ENCODE measurements around the gene ZDHHC20. TPM values are rescaled to one million over a fixed set of nuclear protein-coding genes. Genes with fewer than 3 reads are reported as not detected.

The ZDHHC20 gene
- total RNA-seq, 1 experiment from 2014 or later: 110 TPM

DNA sequence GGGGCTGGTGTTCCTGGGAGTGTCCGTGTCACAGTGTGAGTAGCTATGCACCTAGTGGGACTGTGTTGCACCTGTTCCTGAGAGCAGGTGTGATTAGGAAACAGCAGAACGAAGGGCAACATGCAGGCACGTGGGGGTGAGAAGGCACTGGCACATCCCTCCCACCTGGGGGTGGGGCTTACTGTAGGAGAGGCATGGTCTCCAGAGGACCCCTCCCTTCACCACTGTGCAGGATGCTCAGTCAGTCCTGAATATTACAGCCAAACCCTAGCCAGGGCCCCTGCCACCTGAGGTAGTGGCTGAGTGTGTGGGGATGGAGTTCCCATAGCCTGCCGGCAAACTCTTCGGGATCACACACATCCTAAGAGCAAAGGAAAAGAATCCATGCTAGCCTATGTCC lies 99.2 kb downstream of the ZDHHC20 start:
- Histone ChIP-seq H3K4me1 (ENCODE audit: control insufficient read depth in 1 of 2, insufficient read depth in 2 of 2, low read length in 2 of 2) (no peaks in the 10 kb centered on the region), H3K4me2 (ENCODE audit: low read length) (no peak overlapping the region), H3K4me3 (replicated peaks in 1 of 2; ENCODE audit: low read depth in 1 of 2, low read length in 2 of 2) (no peak overlapping the region), H3K9me2 (ENCODE audit: insufficient read depth) (no peaks in the 10 kb centered on the region), H2AFZ (ENCODE audit: low read depth, low read length, poor library complexity, severe bottlenecking) (no peak overlapping the region), H3K27me3 (ENCODE audit: insufficient read depth, low read length) (no peaks in the 10 kb centered on the region), H3K79me2 (ENCODE audit: insufficient read depth, low read length) (no peaks in the 10 kb centered on the region), H3K36me3 (ENCODE audit: control insufficient read depth in 1 of 2, insufficient read depth in 2 of 2, low read length in 2 of 2) (no peaks in the 10 kb centered on the region), H3K27ac (ENCODE audit: low read depth, low read length) (no peak overlapping the region), H3K9me3 (ENCODE audit: control insufficient read depth in 1 of 2, insufficient read depth in 1 of 2, low read depth in 1 of 2, low read length in 2 of 2) (no peaks in the 10 kb centered on the region; a peak in 2 of 4 replicates), H3K9ac (ENCODE audit: low read length) (no peak overlapping the region), H4K20me1 (ENCODE audit: insufficient read depth) (no peaks in the 10 kb centered on the region)
- ChIA-PET CTCF (no interaction called here), POLR2A (no interaction called here), RAD21 (ENCODE audit: low non-redundant PET in 1 of 2, low total read pairs in 2 of 2, uncharacterized antibody in 2 of 2, unreplicated experiment in 2 of 2) (no interaction called here)
- TF ChIP-seq CEBPB (IDR thresholded peaks at IDR 0.05; ENCODE audit: low read depth): no peak
- no peak for TF ChIP-seq JUND (IDR thresholded peaks at IDR 0.05)
- no peak for TF ChIP-seq ELF1 (IDR thresholded peaks at IDR 0.05; ENCODE audit: borderline replicate concordance, low read depth)
- no peak for TF ChIP-seq ZBTB33 (IDR thresholded peaks at IDR 0.05; ENCODE audit: extremely low read depth, insufficient replicate concordance, low read length)
- TF ChIP-seq EZH2phosphoT487 (IDR thresholded peaks at IDR 0.05; ENCODE audit: borderline replicate concordance): no peak
- TF ChIP-seq, protein P1, sequence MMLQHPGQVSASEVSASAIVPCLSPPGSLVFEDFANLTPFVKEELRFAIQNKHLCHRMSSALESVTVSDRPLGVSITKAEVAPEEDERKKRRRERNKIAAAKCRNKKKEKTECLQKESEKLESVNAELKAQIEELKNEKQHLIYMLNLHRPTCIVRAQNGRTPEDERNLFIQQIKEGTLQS (IDR thresholded peaks at IDR 0.05): no peak
- TF ChIP-seq ZFX (IDR thresholded peaks at IDR 0.05): no peak
- TF ChIP-seq ZNF274 (IDR thresholded peaks at IDR 0.05; ENCODE audit: low read depth, low read length): no peak
- TF ChIP-seq SP1 (IDR thresholded peaks at IDR 0.05; ENCODE audit: low read depth): no peak
- no peak for TF ChIP-seq EZH2 (IDR thresholded peaks at IDR 0.05)
- no peak for TF ChIP-seq REST (IDR thresholded peaks at IDR 0.05; ENCODE audit: low read depth)
- no peak for TF ChIP-seq CBX3 (IDR thresholded peaks at IDR 0.05; ENCODE audit: low read depth)
- TF ChIP-seq YY1 (IDR thresholded peaks at IDR 0.05; ENCODE audit: extremely low read depth, insufficient replicate concordance, low read depth, low read length): no peak
- TF ChIP-seq TCF7L2 (IDR thresholded peaks at IDR 0.05; ENCODE audit: borderline replicate concordance, extremely low read depth, insufficient read depth, insufficient read length): no peak
- no peak for TF ChIP-seq EGR1 (IDR thresholded peaks at IDR 0.05; ENCODE audit: low read depth)
- no peak for TF ChIP-seq POLR2AphosphoS5 (IDR thresholded peaks at IDR 0.05; ENCODE audit: low read depth, low read length)
- ATAC-seq (no peak), DNase-seq (ENCODE audit: low read depth, low spot score) (no peak)
- intact Hi-C loops (cut with micrococcal nuclease): no loop called here
- BruUV-seq (replicated peaks): no TSS peak
